Medulla oblongata (tissue), 1 donor: ENCODE measurements around the gene FHIP1A.

Source experiments
- DNase-seq: peaks from one replicate; pipeline ENCODE4 v3.0.0-alpha.2; 2015; ENCODE audit errors: extremely low spot score

Gene FHIP1A

GRCh38 chr4:151455212-151455611, 46.2 kb downstream of the FHIP1A start:
- no peak for DNase-seq

DNA sequence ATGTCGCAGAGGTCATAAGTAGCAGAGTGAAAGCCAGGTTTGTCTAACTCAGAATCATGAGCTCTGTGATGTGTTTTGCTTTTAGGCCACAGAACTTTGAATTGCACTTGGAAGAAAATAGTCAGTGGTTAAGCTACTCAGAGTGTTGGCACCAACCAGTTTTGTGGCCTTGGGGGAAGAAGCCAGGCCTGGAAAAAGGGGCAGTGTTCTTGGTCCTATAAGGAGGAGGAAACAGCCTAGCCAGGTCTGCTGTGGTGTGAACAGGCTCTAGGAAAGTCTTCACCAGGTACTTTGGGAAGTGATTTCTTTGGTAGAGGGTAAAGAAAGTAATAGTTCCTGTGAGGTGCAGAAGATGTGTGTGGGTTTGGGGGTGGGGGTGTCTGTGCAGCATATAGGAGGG, 49.2 kb downstream of the FHIP1A start:
- DNase-seq: no peak
